OCI-LY1 (cell line): ENCODE measurements around the gene CD101.

Experiments
- H2AFZ ChIP-seq: fragments of 200-600 bp; sonication (generic), shearing (Covaris generic); 2 replicates; pipeline ENCODE4 v1.6.0; 2014; ENCODE audit warnings: antibody characterized with exemption, mild to moderate bottlenecking, low read length
- H3F3A ChIP-seq: fragments of 200-600 bp; sonication (generic), shearing (Covaris generic); 2 replicates; pipeline ENCODE4 v1.6.0; 2014; ENCODE audit warnings: mild to moderate bottlenecking, antibody characterized with exemption, low read length, moderate library complexity; ENCODE audit not compliant: insufficient read depth
- H3K27ac ChIP-seq: fragments of 200-600 bp; sonication (generic); 2 replicates; pipeline ENCODE4 v1.5.1; 2014; ENCODE audit warnings: low read length, mixed run types, mild to moderate bottlenecking, low read depth; ENCODE audit not compliant: poor library complexity, severe bottlenecking
- H3K27me3 ChIP-seq: fragments of 200-600 bp; sonication (generic); 2 replicates; pipeline ENCODE4 v1.6.0; 2014; ENCODE audit warnings: antibody characterized with exemption, mild to moderate bottlenecking, low read length, moderate library complexity; ENCODE audit not compliant: insufficient read depth
- H3K36me3 ChIP-seq: fragments of 200-600 bp; sonication (generic); 2 replicates; pipeline ENCODE4 v1.6.1; 2014; ENCODE audit warnings: mild to moderate bottlenecking, antibody characterized with exemption, low read length, moderate library complexity, mixed read lengths; ENCODE audit not compliant: insufficient read depth
- H3K4me1 ChIP-seq: fragments of 200-600 bp; sonication (generic); 2 replicates; pipeline ENCODE4 v1.5.1; 2014; ENCODE audit warnings: mild to moderate bottlenecking, low read length, moderate library complexity; ENCODE audit not compliant: insufficient read depth, severe bottlenecking
- H3K4me2 ChIP-seq: fragments of 200-600 bp; sonication (generic), shearing (Covaris generic); 2 replicates; pipeline ENCODE4 v1.6.1; 2014; ENCODE audit warnings: low read length
- H3K4me3 ChIP-seq: fragments of 200-600 bp; sonication (generic); 2 replicates; pipeline ENCODE4 v1.5.1; 2014; ENCODE audit warnings: low read length, low read depth, mild to moderate bottlenecking, mixed read lengths; ENCODE audit not compliant: poor library complexity, severe bottlenecking
- H3K79me2 ChIP-seq: fragments of 200-600 bp; shearing (Covaris generic); 2 replicates; pipeline ENCODE4 v1.6.1; 2016; ENCODE audit warnings: mixed run types, low read length, mixed read lengths; ENCODE audit not compliant: insufficient read depth
- H3K9ac ChIP-seq: fragments of 200-600 bp; sonication (generic), shearing (Covaris generic); 2 replicates; pipeline ENCODE4 v1.6.1; 2014; ENCODE audit warnings: mild to moderate bottlenecking, low read length, mixed read lengths
- H3K9me2 ChIP-seq: fragments of 200-600 bp; sonication (generic), shearing (Covaris generic); 2 replicates; pipeline ENCODE4 v1.6.1; 2014; ENCODE audit warnings: low read depth, mild to moderate bottlenecking, low read length, mixed read lengths
- H3K9me3 ChIP-seq: fragments of 200-600 bp; shearing (Covaris generic); 2 replicates; pipeline ENCODE4 v1.6.1; 2014; ENCODE audit warnings: low read length, mixed read lengths
- H4K20me1 ChIP-seq: fragments of 200-600 bp; sonication (generic), shearing (Covaris generic); 2 replicates; pipeline ENCODE4 v1.6.0; 2016; ENCODE audit warnings: mild to moderate bottlenecking, low read length; ENCODE audit not compliant: insufficient read depth
- CTCF ChIP-seq: fragments of 200-600 bp; sonication (generic), shearing (Covaris generic); IDR thresholded peaks from 2 replicates; pipeline ENCODE4 v1.5.1; 2017; ENCODE audit warnings: mild to moderate bottlenecking, antibody characterized with exemption, low read length, moderate library complexity, mixed read lengths
- EZH2 ChIP-seq: fragments of 200-600 bp; sonication (generic), shearing (Covaris generic); IDR thresholded peaks from 2 replicates; pipeline ENCODE4 v1.8.0; 2017; ENCODE audit warnings: borderline replicate concordance, mixed run types, mild to moderate bottlenecking, antibody characterized with exemption, low read length, moderate library complexity, mixed read lengths

Gene CD101

GRCh38 chr1:117066367-117066766 lies 64.8 kb downstream of the CD101 start:
- Histone ChIP-seq H3F3A (no peaks in the 10 kb centered on the region), H3K27ac (no peak overlapping the region), H3K9me2 (no peaks in the 10 kb centered on the region), H3K9ac (no peak overlapping the region), H3K36me3 (peaks cover 88% of the 10 kb centered on the region), H3K4me2 (no peak overlapping the region), H3K79me2 (peaks cover 30% of the 10 kb centered on the region; the same call in 1 of the 2 replicates), H2AFZ (no peak overlapping the region), H4K20me1 (no peaks in the 10 kb centered on the region), H3K4me3 (no peak overlapping the region), H3K27me3 (no peaks in the 10 kb centered on the region), H3K9me3 (no peaks in the 10 kb centered on the region), H3K4me1 (peaks cover 30% of the 10 kb centered on the region)
- TF ChIP-seq CTCF (no peak), EZH2 (no peak)

- TF ChIP-seq CTCF: peak; percentile 62
- no peak for TF ChIP-seq EZH2
- H3K27ac ChIP-seq: no peak overlapping the region
- H3K36me3 ChIP-seq: peaks cover 85% of the 10 kb centered on the region
- no peak overlapping the region for H3K9ac ChIP-seq
- no peak overlapping the region for H3K4me3 ChIP-seq
- no peaks in the 10 kb centered on the region for H3K9me2 ChIP-seq
- H3K27me3 ChIP-seq: no peaks in the 10 kb centered on the region
- H3K4me2 ChIP-seq: no peak overlapping the region
- no peaks in the 10 kb centered on the region for H3F3A ChIP-seq
- H3K9me3 ChIP-seq: no peaks in the 10 kb centered on the region
- peaks cover 16% of the 10 kb centered on the region for H3K4me1 ChIP-seq
- peaks cover 18% of the 10 kb centered on the region; the same call in 1 of the 2 replicates for H3K79me2 ChIP-seq
- H2AFZ ChIP-seq: no peak overlapping the region
- no peaks in the 10 kb centered on the region for H4K20me1 ChIP-seq
Observed at GRCh38 chr1:117067533-117068370, 66.2 kb downstream of the CD101 start.

GRCh38 chr1:117068580-117068979 lies 67.0 kb downstream of the CD101 start:
- peaks cover 85% of the 10 kb centered on the region for H3K36me3 ChIP-seq
- H4K20me1 ChIP-seq: no peaks in the 10 kb centered on the region
- no peak overlapping the region for H3K27ac ChIP-seq
- H3K9ac ChIP-seq: no peak overlapping the region
- H3K9me2 ChIP-seq: no peaks in the 10 kb centered on the region
- TF ChIP-seq CTCF (no peak), EZH2 (no peak)
- no peaks in the 10 kb centered on the region for H3K27me3 ChIP-seq
- no peaks in the 10 kb centered on the region for H3K9me3 ChIP-seq
- no peaks in the 10 kb centered on the region for H3F3A ChIP-seq
- H3K4me2 ChIP-seq: no peak overlapping the region
- peaks cover 14% of the 10 kb centered on the region; the same call in 1 of the 2 replicates for H3K79me2 ChIP-seq
- peaks cover 7% of the 10 kb centered on the region for H3K4me1 ChIP-seq
- no peak overlapping the region for H2AFZ ChIP-seq
- no peak overlapping the region for H3K4me3 ChIP-seq
